IgD-negative memory B cell (primary cell): Measurements from ENCODE around the gene CCM2L. TPM values are rescaled to one million over a fixed set of nuclear protein-coding genes. Genes with fewer than 3 reads are reported as not detected.

Source experiments
- H3K27ac Mint-ChIP-seq, 3 donors: one replicate each; pipeline ENCODE4 v1.8.0; 2020 to 2022; ENCODE audit warnings: mild to moderate bottlenecking in 3 of 3, mixed read lengths in 3 of 3, moderate library complexity in 1 of 3
- H3K27me3 Mint-ChIP-seq: one replicate; pipeline ENCODE4 v1.8.0; 2021; ENCODE audit warnings: mixed read lengths
- H3K36me3 Mint-ChIP-seq: one replicate; pipeline ENCODE4 v1.8.0; 2020; ENCODE audit warnings: mild to moderate bottlenecking, mixed read lengths
- H3K4me1 Mint-ChIP-seq, 3 donors: one replicate each; pipeline ENCODE4 v1.8.0; 2020 to 2022; ENCODE audit warnings: mixed read lengths in 3 of 3, mild to moderate bottlenecking in 1 of 3
- H3K4me3 Mint-ChIP-seq, 4 donors: one replicate each; pipeline ENCODE4 v1.8.0; 2020 to 2022; ENCODE audit warnings: mild to moderate bottlenecking in 4 of 4, mixed read lengths in 4 of 4, moderate library complexity in 3 of 4
- H3K9me3 Mint-ChIP-seq, 3 donors: one replicate each; pipeline ENCODE4 v1.8.0; 2020 to 2021; ENCODE audit warnings: mixed read lengths in 3 of 3, mild to moderate bottlenecking in 1 of 3
- polyA plus RNA-seq: library from polyadenylated mRNA; unstranded; fragments of 300-500 nt; fragmentation: Illumina TruSeq; gene quantifications from one replicate; pipeline ENCODE4 v1.2.3, GENCODE V29; 2021

The CCM2L gene
- polyA plus RNA-seq, result not detected

DNA sequence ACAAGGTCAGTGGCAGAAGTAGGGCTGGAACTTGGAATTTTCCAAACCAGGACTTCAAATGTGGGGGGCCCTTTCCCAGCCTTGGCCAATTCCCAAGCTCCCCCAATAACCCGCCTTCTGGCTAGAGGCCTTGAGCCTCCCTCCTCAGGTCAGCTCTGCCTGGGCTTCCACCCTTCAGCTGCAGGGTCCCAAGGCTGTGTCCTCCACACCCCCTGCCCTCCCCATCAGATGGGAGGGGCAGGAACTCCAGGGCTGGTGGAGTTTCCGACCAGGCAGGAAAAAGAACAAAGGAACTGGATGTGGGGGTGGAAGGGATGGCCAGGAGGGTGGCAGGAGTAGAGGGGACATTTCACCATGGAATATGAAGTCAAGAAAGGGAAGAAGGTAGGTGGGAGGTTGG is at the start of gene CCM2L:
CCM2L (plus strand) TSS at position 338 of the 400 bp plus-strand sequence; CDS start at position 355, 17 bp downstream.
- H3K27me3 Mint-ChIP-seq, result peaks cover 2% of the 10 kb centered on the region
- no peaks in the 10 kb centered on the region for H3K9me3 Mint-ChIP-seq
- H3K4me3 Mint-ChIP-seq, result no peak within 1 kb of the TSS
- no peaks in the 10 kb centered on the region for H3K36me3 Mint-ChIP-seq
- H3K27ac Mint-ChIP-seq, result peak within 1 kb of the TSS in 1 of 3 donors; percentile 39
- H3K4me1 Mint-ChIP-seq, result no peaks in the 10 kb centered on the region

DNA sequence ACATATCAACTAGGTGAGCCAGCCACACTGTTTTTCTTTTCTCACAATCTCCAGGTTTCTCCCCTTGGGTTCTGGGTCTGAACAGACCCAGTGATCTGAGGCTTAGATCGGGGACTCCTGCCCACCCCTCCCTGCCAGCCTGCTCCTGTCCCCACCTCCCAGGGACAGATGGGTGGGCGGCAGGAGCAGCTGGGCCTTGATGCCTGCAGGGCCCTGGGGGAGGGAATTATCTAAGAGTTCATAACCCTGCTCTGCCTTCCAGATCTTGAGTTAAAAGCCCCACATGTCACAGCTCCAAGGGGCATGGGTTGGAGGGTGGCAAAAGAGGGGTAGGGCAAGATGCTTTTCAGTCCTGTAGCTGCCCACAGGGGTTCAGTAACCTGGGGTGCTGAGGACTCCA is 47.5 kb upstream of the CCM2L start:
- Mint-ChIP-seq H3K4me1 (peaks cover 0 to 3% (median 0%) of the 10 kb centered on the region in 3 donors), H3K27me3 (peaks cover 35% of the 10 kb centered on the region), H3K4me3 (no peak overlapping the region), H3K36me3 (peaks cover 4% of the 10 kb centered on the region), H3K9me3 (no peaks in the 10 kb centered on the region), H3K27ac (no peak overlapping the region)

DNA sequence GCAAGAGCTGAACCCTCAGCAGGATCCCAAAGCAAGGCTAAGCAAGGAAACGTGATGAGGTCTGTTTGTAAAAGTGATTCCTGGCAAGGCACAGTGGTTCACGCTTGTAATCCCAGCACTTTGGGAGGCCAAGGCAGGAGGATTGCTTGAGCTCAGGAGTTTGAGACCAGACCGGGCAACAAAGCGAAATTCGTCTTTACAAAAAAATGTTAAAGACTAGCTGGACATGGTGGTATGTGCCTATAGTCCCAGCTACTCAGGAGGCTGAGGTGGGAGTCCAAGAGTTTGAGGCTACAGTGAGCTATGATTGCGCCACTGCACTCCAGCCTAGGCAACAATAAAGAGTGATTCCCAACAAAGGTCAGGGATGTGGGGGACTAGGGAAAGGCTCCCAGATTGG is 46.3 kb upstream of the CCM2L start:
- Mint-ChIP-seq H3K4me1 (peaks cover 2 to 5% (median 4%) of the 10 kb centered on the region in 3 donors), H3K27ac (no peak overlapping the region), H3K4me3 (no peak overlapping the region), H3K36me3 (peaks cover 4% of the 10 kb centered on the region), H3K9me3 (peaks cover 0 to 2% (median 0%) of the 10 kb centered on the region in 3 donors), H3K27me3 (peaks cover 35% of the 10 kb centered on the region)

DNA sequence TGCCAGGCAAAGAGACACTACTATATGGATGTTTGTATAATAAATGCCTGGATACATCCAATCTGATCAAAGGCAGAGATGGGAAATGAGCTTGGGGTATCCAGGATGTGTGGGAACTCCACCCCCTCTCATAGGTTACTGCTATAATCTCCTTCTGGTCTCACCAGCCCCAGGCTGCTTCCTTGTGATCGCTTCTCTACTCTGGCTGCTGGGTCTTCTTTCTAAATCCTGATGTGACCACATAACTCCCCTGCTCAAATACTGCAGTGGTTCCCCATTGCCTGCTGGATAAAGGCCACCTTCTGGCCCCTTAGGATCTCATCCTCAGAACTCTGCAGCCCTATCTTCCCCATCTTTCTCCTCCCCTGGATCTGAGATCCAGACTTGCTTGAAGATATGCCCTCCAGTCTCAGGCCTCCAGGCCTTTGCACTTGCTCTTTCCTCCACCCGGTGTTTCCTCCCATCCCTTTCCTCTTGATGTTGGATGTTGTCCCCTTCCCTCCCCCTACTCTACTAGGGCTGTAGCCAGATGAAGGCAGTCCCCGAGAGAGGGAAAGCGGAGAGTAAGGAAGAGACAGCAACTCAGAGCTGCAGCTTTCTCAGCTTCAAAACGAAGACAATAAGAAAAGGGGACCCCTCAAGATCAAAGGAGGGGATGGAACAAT is 43.1 kb upstream of the CCM2L start:
- peaks cover 4% of the 10 kb centered on the region for H3K36me3 Mint-ChIP-seq
- H3K27ac Mint-ChIP-seq, result peak overlapping the region in 2 of 3 donors; percentile 8 to 34
- H3K4me1 Mint-ChIP-seq, result peaks cover 2 to 8% (median 5%) of the 10 kb centered on the region in 3 donors
- peaks cover 39% of the 10 kb centered on the region for H3K27me3 Mint-ChIP-seq
- H3K9me3 Mint-ChIP-seq, result peaks cover 0 to 2% (median 0%) of the 10 kb centered on the region in 3 donors
- H3K4me3 Mint-ChIP-seq, result peak overlapping the region; percentile 40 to 82 (median 52)

DNA sequence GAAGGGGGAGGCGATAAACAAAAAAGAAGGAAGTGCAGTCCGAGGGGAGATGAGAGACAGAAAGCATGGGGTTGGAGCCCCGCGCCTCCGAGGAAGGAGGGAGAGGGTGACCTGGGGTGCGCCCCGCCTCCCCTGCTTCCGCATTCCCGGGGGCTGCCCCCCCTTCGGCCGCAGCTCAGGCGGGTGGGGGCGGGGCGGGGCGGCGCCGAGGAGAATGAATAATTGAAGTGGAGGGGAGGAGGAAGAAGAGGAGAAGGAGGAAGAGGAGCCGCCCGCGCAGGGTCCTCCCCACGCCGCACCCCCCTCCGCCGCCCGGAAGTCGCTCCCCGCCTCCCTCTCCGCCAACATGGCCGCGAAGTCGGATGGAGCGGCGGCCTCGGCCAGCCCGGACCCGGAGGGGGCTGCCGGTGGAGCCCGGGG is 42.4 kb upstream of the CCM2L start, which contains the start of gene XKR7:
XKR7 (plus strand) TSS at position 322 of the 420 bp plus-strand sequence; CDS start at position 347, 25 bp downstream.
- Mint-ChIP-seq H3K9me3 (peaks cover 0 to 2% (median 0%) of the 10 kb centered on the region in 3 donors), H3K4me1 (peaks cover 2 to 8% (median 5%) of the 10 kb centered on the region in 3 donors), H3K36me3 (peaks cover 3% of the 10 kb centered on the region), H3K4me3 (peak within 1 kb of the TSS; percentile 66 to 93 (median 86)), H3K27ac (peak within 1 kb of the TSS; percentile 8 to 60 (median 34)), H3K27me3 (peaks cover 42% of the 10 kb centered on the region)

DNA sequence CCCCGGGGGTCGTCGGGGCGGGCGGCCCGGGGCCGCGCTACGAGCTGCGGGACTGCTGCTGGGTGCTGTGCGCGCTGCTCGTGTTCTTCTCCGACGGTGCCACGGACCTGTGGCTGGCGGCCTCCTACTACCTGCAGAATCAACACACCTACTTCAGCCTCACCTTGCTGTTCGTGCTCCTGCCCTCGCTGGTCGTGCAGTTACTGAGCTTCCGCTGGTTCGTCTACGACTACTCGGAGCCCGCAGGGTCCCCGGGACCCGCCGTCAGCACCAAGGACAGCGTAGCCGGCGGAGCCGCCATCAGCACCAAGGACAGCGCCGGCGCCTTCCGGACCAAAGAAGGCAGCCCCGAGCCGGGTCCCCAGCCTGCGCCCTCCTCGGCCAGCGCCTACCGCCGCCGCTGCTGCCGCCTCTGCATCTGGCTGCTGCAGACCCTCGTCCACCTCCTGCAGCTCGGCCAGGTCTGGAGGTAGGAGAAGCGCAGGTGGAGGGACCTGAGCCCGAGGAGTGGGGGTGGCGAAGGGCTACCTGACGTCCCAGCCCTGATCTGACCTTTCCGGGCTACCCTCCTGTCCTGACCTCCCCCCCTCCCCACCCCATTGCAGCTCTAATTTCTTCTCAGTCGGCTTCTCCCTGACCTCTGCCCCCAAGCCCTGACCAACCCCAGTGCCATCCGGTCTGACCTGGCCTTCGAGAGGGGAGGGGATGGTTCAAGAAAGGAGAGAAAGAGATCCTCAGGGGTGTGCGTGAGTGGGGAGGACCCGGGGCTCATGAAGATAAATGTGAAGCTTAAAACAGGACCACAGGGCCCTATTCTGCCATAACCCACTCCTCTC is 41.7 kb upstream of the CCM2L start:
- peaks cover 2 to 8% (median 5%) of the 10 kb centered on the region in 3 donors for H3K4me1 Mint-ChIP-seq
- peak overlapping the region; percentile 66 to 93 (median 86) for H3K4me3 Mint-ChIP-seq
- H3K36me3 Mint-ChIP-seq, result peaks cover 3% of the 10 kb centered on the region
- peak overlapping the region in 2 of 3 donors; percentile 9 to 60 for H3K27ac Mint-ChIP-seq
- H3K27me3 Mint-ChIP-seq, result peaks cover 39% of the 10 kb centered on the region
- H3K9me3 Mint-ChIP-seq, result peaks cover 0 to 2% (median 0%) of the 10 kb centered on the region in 3 donors

DNA sequence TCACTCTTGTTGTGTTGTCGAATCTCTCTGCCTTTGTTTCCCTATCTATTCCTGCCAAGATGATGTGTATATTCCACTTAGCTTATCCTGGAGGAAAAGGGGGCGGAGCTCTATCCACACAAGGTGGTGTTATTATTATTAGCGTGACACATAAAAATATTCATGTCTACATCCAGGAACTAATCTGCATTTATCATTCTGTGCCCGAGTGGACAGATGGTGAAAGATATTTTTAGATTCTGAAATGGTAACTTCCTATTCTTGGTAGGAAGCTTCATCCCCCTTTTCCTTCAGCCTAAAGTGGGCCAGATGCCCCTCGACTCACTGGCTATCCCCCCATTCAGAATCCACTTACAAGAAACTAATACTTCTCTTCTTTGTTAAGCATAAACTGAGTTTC is 40.2 kb upstream of the CCM2L start:
- Mint-ChIP-seq H3K4me3 (peak overlapping the region in 3 of 4 donors; percentile 4 to 79 (median 65)), H3K9me3 (peaks cover 0 to 2% (median 0%) of the 10 kb centered on the region in 3 donors), H3K36me3 (peaks cover 3% of the 10 kb centered on the region), H3K27ac (peak overlapping the region in 1 of 3 donors; percentile 52), H3K4me1 (peaks cover 2 to 8% (median 5%) of the 10 kb centered on the region in 3 donors), H3K27me3 (peaks cover 37% of the 10 kb centered on the region)

DNA sequence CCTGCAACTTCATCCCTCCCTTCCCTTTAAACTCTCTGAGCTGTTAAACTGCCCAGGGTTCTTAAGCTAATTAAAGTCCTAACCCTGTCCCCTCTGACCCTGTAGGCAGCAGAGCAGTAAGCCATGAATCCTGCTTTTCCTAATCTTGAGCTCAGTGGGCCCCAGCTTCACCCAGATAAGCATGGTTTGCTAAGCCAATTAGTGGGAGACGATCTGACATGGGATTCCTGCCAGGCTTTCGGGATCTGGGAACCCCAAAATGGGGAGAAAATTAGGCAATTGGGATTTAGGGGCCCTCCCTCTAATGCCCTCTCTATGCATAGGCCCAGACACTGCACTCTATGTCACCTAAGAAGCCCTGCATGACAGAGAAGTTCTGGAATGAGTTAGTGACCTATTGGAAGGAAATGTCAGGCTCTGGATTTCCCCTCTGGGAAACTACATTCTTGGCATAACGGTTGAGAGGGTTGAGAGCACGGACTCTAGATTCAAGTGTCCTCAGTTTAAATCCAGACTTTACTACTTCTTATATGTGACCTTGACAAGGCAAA is 37.7 kb upstream of the CCM2L start:
- H3K27me3 Mint-ChIP-seq, result peaks cover 22% of the 10 kb centered on the region
- H3K4me1 Mint-ChIP-seq, result peaks cover 2 to 8% (median 2%) of the 10 kb centered on the region in 3 donors

DNA sequence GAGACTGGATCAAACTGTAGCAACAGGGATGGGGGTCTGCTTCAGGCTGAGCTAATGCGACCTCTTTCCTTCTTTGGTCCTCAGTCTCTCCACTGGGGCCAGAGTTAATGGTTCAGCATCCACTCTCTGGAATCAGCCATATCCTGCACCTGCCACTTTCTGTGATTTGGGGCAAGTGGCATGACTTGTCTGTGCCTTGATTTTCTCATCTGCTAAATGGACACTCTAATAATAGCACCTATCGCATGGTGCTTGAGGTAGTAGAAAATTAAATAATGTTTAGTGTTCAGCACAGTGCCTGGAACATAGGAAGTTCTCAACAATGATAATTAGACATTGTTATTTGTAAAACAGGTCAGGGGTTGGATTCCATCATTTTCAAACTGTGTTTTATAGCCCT is 35.9 kb upstream of the CCM2L start:
- Mint-ChIP-seq H3K4me3 (no peak overlapping the region), H3K9me3 (no peaks in the 10 kb centered on the region), H3K27ac (no peak overlapping the region), H3K4me1 (peaks cover 0 to 4% (median 0%) of the 10 kb centered on the region in 3 donors), H3K36me3 (peaks cover 2% of the 10 kb centered on the region), H3K27me3 (peaks cover 15% of the 10 kb centered on the region)

More for the DNA sequence above, 37.7 kb upstream of the CCM2L start:
- Mint-ChIP-seq H3K36me3 (peaks cover 2% of the 10 kb centered on the region), H3K9me3 (peaks cover 0 to 2% (median 0%) of the 10 kb centered on the region in 3 donors), H3K27ac (no peak overlapping the region), H3K4me3 (no peak overlapping the region)

DNA sequence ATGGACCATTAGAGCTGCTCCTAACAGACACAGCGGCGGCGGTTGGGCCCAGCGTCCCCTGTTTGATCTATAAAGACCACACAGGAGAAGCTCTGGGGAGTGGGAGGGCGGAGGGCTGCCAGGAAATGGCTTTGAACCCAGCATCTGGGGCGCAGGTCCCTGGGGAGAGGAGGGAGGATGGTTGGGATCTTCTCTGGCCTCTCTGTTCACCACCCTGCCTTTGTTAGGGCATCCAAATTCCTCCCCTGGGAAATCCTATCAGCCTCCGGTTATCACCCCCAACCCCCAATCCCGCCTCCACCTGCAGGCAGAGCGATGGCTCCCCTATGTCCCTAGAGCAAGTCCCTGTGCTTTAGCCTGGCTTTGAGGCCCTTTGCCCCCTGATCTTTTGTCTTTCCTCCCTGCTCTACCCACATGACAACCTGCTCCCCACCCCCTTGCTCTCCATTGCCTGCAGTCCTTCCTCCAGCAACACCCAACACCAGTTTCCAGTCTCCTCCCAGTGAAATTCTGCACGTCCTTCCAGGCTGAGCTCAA is 35.2 kb upstream of the CCM2L start:
- H3K9me3 Mint-ChIP-seq, result no peaks in the 10 kb centered on the region
- H3K4me1 Mint-ChIP-seq, result peaks cover 0 to 4% (median 0%) of the 10 kb centered on the region in 3 donors
- peaks cover 2% of the 10 kb centered on the region for H3K36me3 Mint-ChIP-seq
- H3K4me3 Mint-ChIP-seq, result no peak overlapping the region
- H3K27ac Mint-ChIP-seq, result no peak overlapping the region
- H3K27me3 Mint-ChIP-seq, result peaks cover 9% of the 10 kb centered on the region

DNA sequence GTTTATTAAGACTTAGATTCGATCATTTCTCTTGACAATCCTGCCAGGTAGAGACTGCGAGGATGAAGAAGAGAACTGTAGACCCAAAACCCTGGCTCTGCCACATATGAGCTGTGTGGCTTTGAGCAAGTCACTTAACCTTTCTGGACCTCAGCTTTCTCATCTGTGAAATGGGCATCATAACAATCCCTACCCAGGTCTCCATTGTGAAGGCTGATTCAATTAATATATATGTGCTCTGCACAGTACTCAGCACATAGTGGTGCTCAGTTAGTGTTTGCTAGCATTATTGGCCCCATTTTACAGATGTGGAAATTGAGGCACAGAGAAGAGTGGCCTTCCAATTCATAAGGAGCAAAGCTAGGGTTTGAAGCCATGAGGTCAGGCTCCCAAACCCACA is 34.4 kb upstream of the CCM2L start:
- no peaks in the 10 kb centered on the region for H3K9me3 Mint-ChIP-seq
- no peak overlapping the region for H3K4me3 Mint-ChIP-seq
- H3K36me3 Mint-ChIP-seq, result peaks cover 2% of the 10 kb centered on the region
- H3K27me3 Mint-ChIP-seq, result peaks cover 7% of the 10 kb centered on the region
- H3K27ac Mint-ChIP-seq, result no peak overlapping the region
- H3K4me1 Mint-ChIP-seq, result no peaks in the 10 kb centered on the region

DNA sequence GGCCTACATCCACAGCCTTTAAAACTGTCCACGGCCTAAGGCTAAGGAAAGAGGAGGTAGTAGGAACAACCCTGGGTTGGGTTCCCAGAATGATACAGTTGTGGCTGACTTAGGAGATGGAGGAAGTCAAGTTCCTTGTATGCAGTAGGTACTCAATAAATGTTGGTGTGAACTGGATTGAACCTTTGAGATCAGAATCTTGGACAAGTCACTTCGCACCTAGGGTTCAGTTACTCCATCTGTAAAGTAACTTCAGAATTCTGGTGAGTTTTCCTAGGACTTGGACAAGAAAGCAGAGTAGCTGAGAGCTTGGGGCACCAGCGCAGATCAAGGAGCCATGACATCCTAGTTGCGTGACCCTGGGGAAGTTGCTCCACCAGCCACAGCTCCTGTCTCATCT is 33.2 kb upstream of the CCM2L start:
- no peak overlapping the region for H3K4me3 Mint-ChIP-seq
- no peaks in the 10 kb centered on the region for H3K9me3 Mint-ChIP-seq
- H3K4me1 Mint-ChIP-seq, result no peaks in the 10 kb centered on the region
- H3K36me3 Mint-ChIP-seq, result peaks cover 2% of the 10 kb centered on the region
- peak overlapping the region in 1 of 3 donors; percentile 39 for H3K27ac Mint-ChIP-seq
- peaks cover 10% of the 10 kb centered on the region for H3K27me3 Mint-ChIP-seq

DNA sequence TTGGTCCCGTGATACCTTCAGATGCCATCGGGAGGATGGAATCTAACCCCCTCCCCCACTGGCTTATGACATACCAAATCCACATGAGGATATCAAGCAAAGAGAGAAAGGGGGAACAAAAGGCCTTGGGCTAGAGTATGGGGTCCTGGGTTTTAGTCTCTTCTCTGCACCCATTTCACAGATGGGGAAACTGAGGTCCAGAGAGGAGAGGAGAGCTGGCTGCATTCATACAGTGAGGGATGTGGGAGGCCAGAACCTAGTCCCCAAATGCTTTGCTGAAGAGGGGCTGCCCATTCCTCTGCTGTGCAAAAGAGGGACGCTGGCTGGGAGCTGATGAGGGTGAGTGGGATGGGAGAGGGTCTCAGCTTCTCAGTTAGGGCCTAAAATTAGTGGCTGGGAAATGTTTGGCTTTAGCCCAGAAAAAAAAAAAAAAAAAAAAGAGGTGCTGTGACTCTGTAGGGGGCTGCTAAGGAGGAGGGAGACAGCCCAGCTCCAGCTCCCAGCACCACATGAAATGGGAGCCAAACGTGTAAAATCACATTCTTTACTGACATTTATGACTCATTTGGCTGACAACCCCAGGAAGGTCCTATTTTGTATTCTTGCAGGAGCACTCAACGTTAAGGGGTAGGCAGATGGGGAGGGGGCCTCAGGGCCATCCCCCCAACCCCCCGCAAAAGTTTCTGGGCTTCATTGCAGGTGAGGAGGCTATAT is 30.4 kb upstream of the CCM2L start:
- H3K4me3 Mint-ChIP-seq, result no peak overlapping the region
- no peaks in the 10 kb centered on the region for H3K4me1 Mint-ChIP-seq
- peaks cover 2% of the 10 kb centered on the region for H3K36me3 Mint-ChIP-seq
- no peak overlapping the region for H3K27ac Mint-ChIP-seq
- H3K9me3 Mint-ChIP-seq, result no peaks in the 10 kb centered on the region
- peaks cover 10% of the 10 kb centered on the region for H3K27me3 Mint-ChIP-seq

DNA sequence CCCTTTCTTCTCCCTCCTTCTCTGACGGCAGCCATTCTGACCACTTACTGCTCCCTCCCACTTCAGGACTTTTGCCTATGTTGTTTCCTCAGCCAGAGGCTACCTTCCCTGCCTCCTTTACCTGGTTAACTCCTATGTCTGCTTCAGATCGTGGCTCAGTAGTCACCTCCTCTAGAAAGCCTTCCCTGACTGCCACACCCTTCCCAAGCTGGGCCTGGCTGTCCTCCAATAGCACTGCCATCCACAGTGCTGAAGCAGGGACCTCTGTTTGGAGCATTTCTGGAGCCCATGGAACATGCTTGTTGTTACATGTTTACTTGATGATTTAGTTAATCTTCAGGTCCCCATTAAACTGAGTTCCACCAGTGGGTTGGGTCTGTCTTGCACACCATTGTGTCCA is 28.5 kb upstream of the CCM2L start:
- Mint-ChIP-seq H3K4me1 (no peaks in the 10 kb centered on the region), H3K36me3 (no peaks in the 10 kb centered on the region), H3K27me3 (peaks cover 9% of the 10 kb centered on the region), H3K27ac (no peak overlapping the region), H3K4me3 (no peak overlapping the region), H3K9me3 (no peaks in the 10 kb centered on the region)
